Measurements from ENCODE around the gene SLC25A28. TPM values are rescaled to one million over a fixed set of nuclear protein-coding genes. Genes with fewer than 3 reads are reported as not detected.

SLC25A28 gene
- total RNA-seq: 12.3 and 30.7 TPM in 2 replicates

GRCh38 chr10:99619851-99620710 is at the start of gene SLC25A28:
Gene SLC25A28 (minus strand): TSS chr10:99620439. CDS start chr10:99620335, 104 bp downstream.

GRCh38 chr10:99659031-99659867 is 39.0 kb upstream of the SLC25A28 start, which contains the start of gene ENTPD7:
Gene ENTPD7 (plus strand): TSS chr10:99659509. CDS start chr10:99659957, 448 bp downstream.

Other genes starting within 250 kb of the SLC25A28 start
- 27.2 and 34.4 TPM in 2 replicates for gene GOT1, start 189.8 kb downstream of the SLC25A28 start, total RNA-seq
- 4.4 and 5.2 TPM in 2 replicates for gene NKX2-3, start 87.5 kb downstream of the SLC25A28 start, total RNA-seq
- gene ENTPD7, start 39.1 kb upstream of the SLC25A28 start, total RNA-seq: 18.2 and 18.7 TPM in 2 replicates
- 37.7 and 54.6 TPM in 2 replicates for gene COX15, start 111.7 kb upstream of the SLC25A28 start, total RNA-seq
- 35.1 and 54.3 TPM in 2 replicates for gene CUTC, start 111.8 kb upstream of the SLC25A28 start, total RNA-seq
- gene ABCC2, start 162.2 kb upstream of the SLC25A28 start, total RNA-seq: 0.61 and 0.65 TPM in 2 replicates

All from epithelial cell of umbilical artery (primary cell).